ENCODE measurements around the gene SPINT1.

- TF ChIP-seq YY1 (IDR thresholded peaks at IDR 0.05; ENCODE audit: low read depth) (no peak), EP300 (IDR thresholded peaks at IDR 0.05; ENCODE audit: borderline replicate concordance) (no peak), MAX (IDR thresholded peaks at IDR 0.05) (no peak), EGR1 (IDR thresholded peaks at IDR 0.05) (no peak), REST (IDR thresholded peaks at IDR 0.05; ENCODE audit: low read depth) (no peak), RAD21 (IDR thresholded peaks at IDR 0.05; ENCODE audit: low read depth) (no peak)
Observed at GRCh38 chr15:40863660-40864270, 19.9 kb downstream of the SPINT1 start.

Data from Ishikawa (cell line).